Stomach (tissue), 9 donors: Measurements from ENCODE around the gene C17orf50. TPM values are rescaled to one million over a fixed set of nuclear protein-coding genes. Genes with fewer than 3 reads are reported as not detected.

Experiments used
- DNase-seq, 2 donors: peaks; one replicate each; pipeline versions ENCODE4 v3.0.0 to v3.0.0-alpha.2; 2013 to 2019
- H3K27ac ChIP-seq, 5 donors: fragments of 200-600 bp in 4 of 5; sonication (generic) in 4 of 5; one replicate each; pipeline ENCODE4 v1.5.1; 2013 to 2019; ENCODE audit warnings: mild to moderate bottlenecking in 1 of 5, moderate library complexity in 1 of 5
- H3K27me3 ChIP-seq, 3 donors: fragments of 200-600 bp; sonication (generic); one replicate each; pipeline ENCODE4 v1.5.1; 2017 to 2019; ENCODE audit warnings: mixed run types in 1 of 3
- H3K36me3 ChIP-seq, 4 donors: fragments of 200-600 bp; sonication (generic); 1 replicate in 3 of 4; 2 replicates in 1 of 4; pipeline ENCODE4 v1.5.1; 2016 to 2019
- H3K4me1 ChIP-seq, 4 donors: fragments of 200-600 bp; sonication (generic); one replicate each; pipeline ENCODE4 v1.5.1; 2016 to 2019
- H3K4me3 ChIP-seq, 4 donors: fragments of 200-600 bp; sonication (generic) in 3 of 4; one replicate each; pipeline ENCODE4 v1.5.1; 2016 to 2019; ENCODE audit warnings: mild to moderate bottlenecking in 1 of 4
- H3K9me3 ChIP-seq, 4 donors: fragments of 200-600 bp; sonication (generic); one replicate each; pipeline ENCODE4 v1.5.1; 2016 to 2019
- CTCF ChIP-seq, 7 experiments: fragments of 450-650 bp in 4 of 7; fragments of 200-600 bp in 3 of 7; sonication (generic) in 3 of 7; IDR thresholded peaks; one replicate each; pipeline ENCODE4 v1.5.1; 2016 to 2019; ENCODE audit warnings: antibody characterized with exemption in 7 of 7, control low read depth in 2 of 7, mild to moderate bottlenecking in 1 of 7
- EP300 ChIP-seq: sonication (generic); formaldehyde crosslinking; IDR thresholded peaks from one replicate; pipeline ENCODE4 v1.6.1; 2017; ENCODE audit warnings: antibody characterized with exemption
- POLR2A ChIP-seq, 4 donors: fragments of 450-650 bp; IDR thresholded peaks; one replicate each; pipeline ENCODE4 v1.6.1; 2016; ENCODE audit warnings: antibody characterized with exemption in 4 of 4, control low read depth in 2 of 4, mild to moderate bottlenecking in 1 of 4, moderate library complexity in 1 of 4
- POLR2AphosphoS5 ChIP-seq, 3 donors: sonication (generic); formaldehyde crosslinking; IDR thresholded peaks; one replicate each; pipeline ENCODE4 v1.6.1; 2016; ENCODE audit warnings: antibody characterized with exemption in 3 of 3
- WGBS, 5 donors: extraction: QIAGEN DNeasy Blood & Tissue Kit in 3 of 5; methylation state at CpG; one replicate each; pipeline versions ENCODE4 v1.1.5 to v1.1.7; 2013 to 2018; 5-methylcytosine and 5-hydroxymethylcytosine counted together
- intact Hi-C: fragments of 100-400 bp; cut with DNase I; formaldehyde crosslinking; loops from one replicate; pipeline ENCODE4 v1.15.1; 2023; ENCODE audit warnings: low total_unique reads
- polyA plus RNA-seq, 3 donors: library from polyadenylated mRNA; stranded (reverse); fragments of 200-250 nt; gene quantifications; one replicate each; pipeline ENCODE4 v1.2.3, GENCODE V29; 2013
- total RNA-seq, 5 donors: library from RNA; depleted of rRNA; stranded (reverse); fragments of >200 nt; gene quantifications; one replicate each; pipeline versions ENCODE4 v1.1.0 to v1.2.3, GENCODE V29; 2014 to 2016
- donor health status: healthy with polysubstance abuse.
- donor health status: Bipolar disorder and iron deficiency.
- donor health status: healthy.

Gene C17orf50
- total and polyA plus RNA-seq, 8 donors = not detected

DNA sequence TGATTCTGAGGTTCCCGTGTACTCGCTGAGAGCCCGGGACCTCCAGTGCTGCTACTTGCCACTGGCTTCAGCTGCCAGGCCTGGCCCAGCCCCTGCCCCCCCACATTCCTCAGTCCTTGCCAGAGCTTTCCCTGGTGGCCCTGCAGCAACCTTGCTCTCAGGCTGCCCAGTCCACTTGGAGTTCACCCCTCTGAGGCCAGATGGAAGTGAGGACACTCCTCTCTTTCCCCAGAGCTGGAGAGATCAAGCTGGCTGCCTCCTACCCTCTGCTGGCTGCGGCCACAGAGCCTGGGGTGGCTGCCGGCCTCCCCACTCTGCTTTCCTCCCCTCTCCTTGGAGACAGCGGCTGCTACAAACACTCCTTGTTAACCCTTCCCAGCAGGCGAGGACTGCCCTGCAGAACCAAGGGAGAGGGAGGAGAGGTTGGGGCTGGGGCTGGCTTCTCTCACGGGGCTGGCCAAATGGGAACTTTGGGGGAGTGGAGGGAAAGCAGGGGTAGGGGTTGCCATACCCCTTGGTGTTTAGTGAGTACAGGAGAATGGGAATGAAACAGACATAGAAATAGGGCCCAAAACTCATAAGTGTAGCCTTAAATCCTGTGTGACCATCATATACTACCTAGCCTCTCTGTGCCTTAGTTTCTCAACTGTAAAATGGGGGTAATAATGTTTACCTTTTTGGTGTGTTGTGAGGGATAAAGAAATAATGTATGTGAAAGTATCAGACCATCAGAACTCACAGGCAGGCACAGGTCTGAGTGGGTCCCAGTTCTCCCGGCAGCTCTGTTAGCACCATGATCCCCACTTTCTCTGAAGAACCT lies 7.5 kb upstream of the C17orf50 start, which contains the start of gene GAS2L2:
Gene GAS2L2 (minus strand): TSS at position 295 of the 820 bp plus-strand sequence. CDS start 389 bp downstream, outside the sequence.
- WGBS, 5 donors = 28 to 48% (median 40%) methylated on average over 4 to 9 of the region's 9 CpGs
- H3K4me3 ChIP-seq = no peak within 1 kb of the TSS
- H3K27ac ChIP-seq = no peak within 1 kb of the TSS
- H3K36me3 ChIP-seq = no peaks in the 10 kb centered on the region
- no peak for DNase-seq
- H3K27me3 ChIP-seq = peaks cover 7 to 47% (median 19%) of the 10 kb centered on the region in 3 donors
- peaks cover 6 to 32% (median 25%) of the 10 kb centered on the region in 4 donors for H3K4me1 ChIP-seq
- no peak for TF ChIP-seq CTCF (IDR thresholded peaks at IDR 0.05)
- no peak for TF ChIP-seq POLR2AphosphoS5 (IDR thresholded peaks at IDR 0.05)
- TF ChIP-seq POLR2A (IDR thresholded peaks at IDR 0.05) = no peak
- TF ChIP-seq EP300 = no peak
- no peaks in the 10 kb centered on the region for H3K9me3 ChIP-seq
- intact Hi-C loops = no loop called here

- H3K4me1 ChIP-seq = peaks cover 0 to 12% (median 10%) of the 10 kb centered on the region in 4 donors
- no peaks in the 10 kb centered on the region for H3K9me3 ChIP-seq
- intact Hi-C loops = no loop called here
- peaks cover 0 to 8% (median 0%) of the 10 kb centered on the region in 3 donors for H3K27me3 ChIP-seq
- no peak for TF ChIP-seq POLR2AphosphoS5 (IDR thresholded peaks at IDR 0.05)
- TF ChIP-seq CTCF (IDR thresholded peaks at IDR 0.05) = no peak
- TF ChIP-seq POLR2A (IDR thresholded peaks at IDR 0.05) = no peak
- no peak for TF ChIP-seq EP300
- DNase-seq = no peak
- no peak overlapping the region for H3K4me3 ChIP-seq
- no peaks in the 10 kb centered on the region for H3K36me3 ChIP-seq
- no peak overlapping the region for H3K27ac ChIP-seq
Measured at GRCh38 chr17:35757243-35757642, 3.4 kb upstream of the C17orf50 start.

- no peaks in the 10 kb centered on the region for H3K36me3 ChIP-seq
- H3K4me1 ChIP-seq = peaks cover 10 to 28% (median 20%) of the 10 kb centered on the region in 4 donors
- H3K4me3 ChIP-seq = no peak overlapping the region
- H3K27me3 ChIP-seq = no peaks in the 10 kb centered on the region
- no peak for DNase-seq
- H3K27ac ChIP-seq = no peak overlapping the region
- TF ChIP-seq CTCF (IDR thresholded peaks at IDR 0.05) (no peak), POLR2A (IDR thresholded peaks at IDR 0.05) (no peak), POLR2AphosphoS5 (IDR thresholded peaks at IDR 0.05) (no peak)
- no peaks in the 10 kb centered on the region for H3K9me3 ChIP-seq
- intact Hi-C loops = no loop called here
- 83 to 91% (median 85%) methylated on average over 5 of the region's 5 CpGs for WGBS, 5 donors
Measured at GRCh38 chr17:35761601-35762000, 914 bp downstream of the C17orf50 start.

DNA sequence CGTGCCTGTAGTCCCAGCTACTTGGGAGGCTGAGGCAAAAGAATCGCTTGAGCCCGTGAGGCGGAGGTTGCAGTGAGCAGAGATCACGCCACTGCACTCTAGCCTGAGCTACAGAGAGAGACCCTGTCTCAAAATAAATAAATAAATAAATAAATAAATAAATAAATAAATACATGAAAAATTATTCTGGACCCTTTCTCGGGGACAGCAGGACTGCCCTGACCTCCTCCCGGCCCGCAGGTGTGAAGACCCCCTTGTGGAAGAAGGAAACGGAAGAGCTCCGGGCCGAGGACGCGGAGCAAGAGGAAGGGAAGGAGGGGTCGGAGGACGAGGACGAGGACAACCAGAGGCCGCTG lies 3.1 kb downstream of the C17orf50 start:
- no peaks in the 10 kb centered on the region for H3K27me3 ChIP-seq
- TF ChIP-seq EP300 = no peak
- no peak for TF ChIP-seq POLR2A (IDR thresholded peaks at IDR 0.05)
- TF ChIP-seq POLR2AphosphoS5 (IDR thresholded peaks at IDR 0.05) = no peak
- no peak for TF ChIP-seq CTCF (IDR thresholded peaks at IDR 0.05)
- intact Hi-C loops = no loop called here
- H3K4me3 ChIP-seq = peak overlapping the region; percentile 43 to 72 (median 50)
- no peaks in the 10 kb centered on the region for H3K36me3 ChIP-seq
- H3K9me3 ChIP-seq = no peaks in the 10 kb centered on the region
- H3K4me1 ChIP-seq = peaks cover 10 to 39% (median 25%) of the 10 kb centered on the region in 4 donors
- 33 to 42% (median 34%) methylated on average over 16 to 17 of the region's 17 CpGs for WGBS, 5 donors
- peak overlapping the region in 3 of 5 donors; percentile 11 to 66 (median 58) for H3K27ac ChIP-seq
- DNase-seq = no peak
